Spinal cord (tissue), 10 donors: ENCODE results near the gene TCF7L1. TPM values are rescaled to one million over a fixed set of nuclear protein-coding genes. Genes with fewer than 3 reads are reported as not detected.

ENCODE experiments used
- DNase-seq, 6 donors: peaks; one replicate each; pipeline versions ENCODE4 v3.0.0 to v3.0.0-alpha.2; 2013 to 2015; ENCODE audit warnings: low spot score in 6 of 6, low read depth in 4 of 6
- H3K27ac ChIP-seq: one replicate; pipeline ENCODE4 v1.5.1; 2013; ENCODE audit warnings: low read depth, low read length, control low read depth
- H3K27me3 ChIP-seq: one replicate; pipeline ENCODE4 v1.6.1; 2013; ENCODE audit warnings: low read length; ENCODE audit not compliant: control insufficient read depth, insufficient read depth
- H3K36me3 ChIP-seq: one replicate; pipeline ENCODE4 v1.6.1; 2013; ENCODE audit warnings: low read length; ENCODE audit not compliant: control insufficient read depth, insufficient read depth
- H3K4me1 ChIP-seq: one replicate; pipeline ENCODE4 v1.6.1; 2013; ENCODE audit warnings: low read length; ENCODE audit not compliant: control insufficient read depth, insufficient read depth
- H3K4me3 ChIP-seq: one replicate; pipeline ENCODE4 v1.5.1; 2013; ENCODE audit warnings: low read depth, low read length, control low read depth
- H3K9me3 ChIP-seq: one replicate; pipeline ENCODE4 v1.6.1; 2013; ENCODE audit warnings: low read length; ENCODE audit not compliant: control insufficient read depth, insufficient read depth
- WGBS: methylation state at CpG from one replicate; pipeline ENCODE4 v1.1.5; 2013; ENCODE audit warnings: missing lambda C conversion rate; ENCODE audit not compliant: insufficient coverage; 5-methylcytosine and 5-hydroxymethylcytosine counted together
- polyA plus RNA-seq, 2 donors: library from polyadenylated mRNA; unstranded; fragments of 120-200 nt; gene quantifications; one replicate each; pipeline ENCODE4 v1.2.1, GENCODE V29; 2013; ENCODE audit not compliant: insufficient read length in 2 of 2
- total RNA-seq, 2 donors: library from RNA; depleted of rRNA in 1 of 2; stranded (reverse); fragments of 120-200 nt in 1 of 2; fragments of >200 nt in 1 of 2; gene quantifications; one replicate each; pipeline versions ENCODE4 v1.2.3 to v1.2.4, GENCODE V29; 2013 to 2014
- donor health status: healthy.

The TCF7L1 gene
- total and polyA plus RNA-seq, 4 donors, result 3.4 to 41.9 (median 19.9) TPM

- Histone ChIP-seq H3K36me3 (no peaks in the 10 kb centered on the region), H3K27me3 (no peaks in the 10 kb centered on the region), H3K27ac (no peak overlapping the region), H3K4me3 (no peak overlapping the region), H3K9me3 (no peaks in the 10 kb centered on the region), H3K4me1 (peaks cover 36% of the 10 kb centered on the region)
- WGBS, result 96% methylated on average over 4 of the region's 6 CpGs
- no peak for DNase-seq
Measured at GRCh38 chr2:85184990-85185389, 51.8 kb downstream of the TCF7L1 start.

GRCh38 chr2:85185431-85185940, 52.3 kb downstream of the TCF7L1 start:
- 88% methylated on average over 5 of the region's 7 CpGs for WGBS
- no peaks in the 10 kb centered on the region for H3K9me3 ChIP-seq
- no peak overlapping the region for H3K4me3 ChIP-seq
- no peaks in the 10 kb centered on the region for H3K27me3 ChIP-seq
- H3K4me1 ChIP-seq, result peaks cover 32% of the 10 kb centered on the region
- no peak for DNase-seq
- H3K36me3 ChIP-seq, result no peaks in the 10 kb centered on the region
- no peak overlapping the region for H3K27ac ChIP-seq

- Histone ChIP-seq H3K27me3 (no peaks in the 10 kb centered on the region), H3K36me3 (no peaks in the 10 kb centered on the region), H3K27ac (no peak overlapping the region), H3K9me3 (no peaks in the 10 kb centered on the region), H3K4me3 (no peak overlapping the region), H3K4me1 (peaks cover 27% of the 10 kb centered on the region)
- WGBS, result 71% methylated on average over 1 of the region's 2 CpGs
- no peak for DNase-seq
Measured at GRCh38 chr2:85187069-85187468, 53.9 kb downstream of the TCF7L1 start.

- Histone ChIP-seq H3K36me3 (peaks cover 2% of the 10 kb centered on the region), H3K27me3 (no peaks in the 10 kb centered on the region), H3K4me1 (peaks cover 26% of the 10 kb centered on the region), H3K9me3 (no peaks in the 10 kb centered on the region), H3K27ac (peak overlapping the region; percentile 67), H3K4me3 (no peak overlapping the region)
- peak in 2 of 6 donors; percentile 42 to 88 for DNase-seq
- no CpG with 5 or more reads among the region's 5 CpGs for WGBS
Measured at GRCh38 chr2:85188852-85189251, 55.7 kb downstream of the TCF7L1 start.

DNA sequence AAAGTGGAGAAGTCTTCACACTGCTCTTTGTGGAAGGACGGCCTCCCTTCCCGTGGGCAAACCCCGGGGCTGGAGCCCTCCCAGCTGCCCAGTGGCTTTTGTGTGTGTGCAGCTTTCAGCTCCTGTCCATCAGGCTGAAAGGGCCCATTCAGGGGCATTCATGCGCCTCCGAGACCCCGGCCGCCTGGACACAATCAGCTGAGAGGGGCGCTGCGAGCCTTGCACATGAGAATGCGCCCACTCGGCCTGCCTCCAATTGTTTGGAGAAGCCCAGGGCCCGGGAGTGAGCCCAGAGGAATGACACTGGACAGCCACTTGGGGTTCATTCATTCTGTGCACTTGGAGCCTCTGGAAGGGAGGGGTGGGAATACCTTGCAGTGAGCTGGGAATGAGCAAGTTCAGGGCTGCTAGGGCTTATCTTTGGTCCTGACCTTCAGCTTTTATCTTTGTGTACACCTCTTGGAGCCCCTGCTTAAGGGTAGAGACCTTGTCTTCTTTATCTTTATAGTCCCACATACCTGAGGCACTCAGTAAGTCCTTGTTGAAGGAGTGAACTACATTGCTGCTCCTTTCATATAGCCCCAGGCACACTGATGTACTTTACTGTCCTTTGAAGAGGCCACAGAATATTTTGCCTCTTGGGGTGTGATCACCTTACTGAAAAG, 56.5 kb downstream of the TCF7L1 start:
- WGBS, result 26% methylated on average over 12 of the region's 12 CpGs
- H3K27me3 ChIP-seq, result no peaks in the 10 kb centered on the region
- DNase-seq, result peak; percentile 40 to 93 (median 70)
- peaks cover 26% of the 10 kb centered on the region for H3K4me1 ChIP-seq
- no peak overlapping the region for H3K4me3 ChIP-seq
- peak overlapping the region; percentile 67 for H3K27ac ChIP-seq
- H3K36me3 ChIP-seq, result peaks cover 2% of the 10 kb centered on the region
- no peaks in the 10 kb centered on the region for H3K9me3 ChIP-seq

DNA sequence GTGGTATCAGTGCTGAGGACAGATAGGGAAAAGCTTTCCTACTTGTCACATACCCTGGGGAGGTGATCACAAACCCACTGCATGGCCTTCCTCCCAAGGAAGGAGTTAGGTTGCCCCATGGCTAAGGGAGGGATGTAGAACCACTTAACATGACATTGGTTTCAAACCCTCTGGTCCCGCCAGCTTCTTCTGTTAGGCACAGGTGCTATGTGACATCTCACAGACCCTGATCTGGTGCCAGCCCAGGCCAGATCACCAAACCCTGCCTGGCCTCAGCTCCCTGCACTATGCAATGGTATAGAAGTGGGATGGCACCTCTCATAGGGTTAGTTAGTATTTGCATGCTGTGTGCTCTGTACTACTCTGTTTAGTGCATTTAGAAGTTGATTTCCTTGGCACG, 58.0 kb downstream of the TCF7L1 start:
- Histone ChIP-seq H3K4me1 (peaks cover 31% of the 10 kb centered on the region), H3K27me3 (no peaks in the 10 kb centered on the region), H3K9me3 (no peaks in the 10 kb centered on the region), H3K36me3 (peaks cover 2% of the 10 kb centered on the region), H3K4me3 (no peak overlapping the region), H3K27ac (no peak overlapping the region)
- no peak for DNase-seq
- WGBS, result 93% methylated on average over 2 of the region's 2 CpGs

GRCh38 chr2:85194780-85195480, 61.7 kb downstream of the TCF7L1 start:
- DNase-seq, result no peak
- Histone ChIP-seq H3K27me3 (no peaks in the 10 kb centered on the region), H3K4me3 (no peak overlapping the region), H3K4me1 (peaks cover 32% of the 10 kb centered on the region), H3K27ac (no peak overlapping the region), H3K9me3 (no peaks in the 10 kb centered on the region), H3K36me3 (peaks cover 2% of the 10 kb centered on the region)
- 67% methylated on average over 4 of the region's 8 CpGs for WGBS

- Histone ChIP-seq H3K4me3 (no peak overlapping the region), H3K27ac (no peak overlapping the region), H3K4me1 (peaks cover 29% of the 10 kb centered on the region), H3K27me3 (no peaks in the 10 kb centered on the region), H3K36me3 (peaks cover 2% of the 10 kb centered on the region), H3K9me3 (no peaks in the 10 kb centered on the region)
- DNase-seq, result no peak
- 100% methylated on average over 1 of the region's 5 CpGs for WGBS
Measured at GRCh38 chr2:85195956-85196355, 62.8 kb downstream of the TCF7L1 start.

DNA sequence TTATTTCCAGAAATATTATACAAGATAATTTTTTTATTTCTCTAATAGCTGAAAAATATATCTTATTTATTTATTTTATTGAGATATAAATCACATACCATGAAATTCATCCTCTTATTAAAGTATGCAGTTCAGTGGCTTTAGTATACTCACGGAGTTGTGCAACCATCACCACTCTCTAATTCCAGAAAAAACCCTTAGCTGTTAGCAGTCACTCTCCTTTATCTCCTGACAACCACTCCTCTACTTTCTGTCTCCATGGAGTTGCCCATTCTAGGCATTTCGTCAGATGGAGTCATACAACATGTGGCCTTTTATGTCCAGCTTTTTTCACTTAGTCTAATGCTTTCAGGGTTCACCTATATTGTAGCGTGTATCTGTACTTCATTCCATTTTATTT, 66.5 kb downstream of the TCF7L1 start:
- H3K9me3 ChIP-seq, result no peaks in the 10 kb centered on the region
- DNase-seq, result no peak
- no peaks in the 10 kb centered on the region for H3K27me3 ChIP-seq
- H3K36me3 ChIP-seq, result no peaks in the 10 kb centered on the region
- WGBS, result 86% methylated on average over 2 of the region's 3 CpGs
- H3K4me3 ChIP-seq, result no peak overlapping the region
- H3K4me1 ChIP-seq, result peaks cover 19% of the 10 kb centered on the region
- H3K27ac ChIP-seq, result no peak overlapping the region

DNA sequence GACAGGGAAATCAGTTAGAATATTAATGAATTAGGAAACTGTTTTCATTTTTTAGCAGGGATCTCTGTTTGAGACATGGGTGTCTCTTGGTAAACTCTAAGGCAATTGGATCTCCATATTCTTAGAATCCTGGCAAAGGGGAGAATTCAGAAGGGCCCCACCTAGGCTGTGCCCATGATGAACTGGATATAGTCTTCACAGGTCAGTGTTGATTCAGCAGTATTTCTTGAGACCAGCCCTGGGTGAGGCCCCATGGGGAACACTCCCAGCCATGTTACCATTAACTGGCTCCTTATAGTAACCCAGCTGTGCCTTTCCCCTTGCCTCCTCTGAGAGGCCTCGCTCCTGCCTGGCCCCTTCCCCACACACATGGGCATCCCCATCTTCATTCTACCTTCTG, 76.7 kb downstream of the TCF7L1 start:
- Histone ChIP-seq H3K27ac (no peak overlapping the region), H3K4me1 (peaks cover 9% of the 10 kb centered on the region)
- WGBS, result 100% methylated on average over 1 of the region's 1 CpG

More for the DNA sequence above, 76.7 kb downstream of the TCF7L1 start:
- H3K4me3 ChIP-seq, result no peak overlapping the region
- no peaks in the 10 kb centered on the region for H3K36me3 ChIP-seq
- no peak for DNase-seq
- no peaks in the 10 kb centered on the region for H3K27me3 ChIP-seq
- H3K9me3 ChIP-seq, result no peaks in the 10 kb centered on the region
